ENCODE measurements around the gene ZNF665.

The ZNF665 gene

DNA sequence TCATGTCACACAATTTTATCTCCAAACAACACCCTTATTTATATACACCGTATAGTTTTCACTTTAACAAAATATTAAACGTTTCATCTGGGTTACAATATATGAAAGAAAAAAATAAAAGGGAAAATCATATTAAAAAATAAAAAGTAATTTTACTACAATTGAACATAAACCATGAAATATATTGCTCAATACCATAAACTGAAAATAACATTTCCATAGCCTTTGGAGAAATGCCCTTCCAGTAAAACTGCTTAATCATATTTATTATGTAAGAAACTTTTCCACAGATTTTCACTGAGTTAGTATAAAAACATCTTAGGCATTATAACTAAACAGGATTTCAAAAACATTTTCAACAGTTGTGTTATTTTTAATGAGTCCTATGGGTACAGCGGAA lies 32.8 kb downstream of the ZNF665 start:
- FAIRE-seq (no peak), DNase-seq (ENCODE audit: insufficient read length, low spot score) (no peak)
- TF ChIP-seq TAF1 (IDR thresholded peaks at IDR 0.05; ENCODE audit: low read depth, low read length) (no peak), POLR2A (IDR thresholded peaks at IDR 0.05; ENCODE audit: low read depth, low read length) (no peak), PAX5 (IDR thresholded peaks at IDR 0.05; ENCODE audit: insufficient read depth, low read length, severe bottlenecking) (no peak), POU2F2 (IDR thresholded peaks at IDR 0.05; ENCODE audit: low read depth, low read length) (no peak), SPI1 (IDR thresholded peaks at IDR 0.05; ENCODE audit: low read depth, low read length) (no peak), POLR2AphosphoS5 (IDR thresholded peaks at IDR 0.05; ENCODE audit: low read depth, low read length) (no peak)

DNA sequence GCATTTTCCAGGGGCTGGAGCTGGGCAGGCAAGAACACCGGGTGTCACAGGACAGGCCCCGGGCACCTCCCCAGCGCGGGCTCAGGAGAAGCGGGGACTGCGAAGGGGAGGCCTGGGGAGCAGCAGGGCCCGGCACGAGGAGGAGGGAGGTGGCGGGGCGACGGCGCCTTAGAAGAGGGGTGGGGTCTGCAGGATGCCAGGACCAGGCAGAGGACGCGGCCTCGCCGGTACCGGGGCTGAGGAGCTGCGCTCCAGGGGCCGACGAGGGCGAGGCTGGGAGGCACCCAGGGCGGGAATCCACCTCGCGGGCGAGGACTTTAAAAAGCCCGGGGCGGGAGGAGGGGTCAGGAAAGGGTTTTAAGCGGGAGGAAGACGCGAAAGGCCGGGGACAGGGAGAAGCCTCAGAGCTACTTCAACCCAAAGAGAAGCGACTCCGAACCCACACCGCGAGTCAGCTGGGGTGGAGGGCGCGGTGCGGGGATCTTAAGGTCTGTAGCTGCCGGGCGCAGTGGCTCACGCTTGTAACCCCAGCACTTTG lies 35.0 kb downstream of the ZNF665 start:
- TF ChIP-seq SPI1 (IDR thresholded peaks at IDR 0.05; ENCODE audit: low read depth, low read length) = no peak
- TF ChIP-seq POLR2A (IDR thresholded peaks at IDR 0.05; ENCODE audit: low read depth, low read length) = no peak
- TF ChIP-seq POLR2AphosphoS5 (IDR thresholded peaks at IDR 0.05; ENCODE audit: low read depth, low read length) = no peak
- TF ChIP-seq TAF1 (IDR thresholded peaks at IDR 0.05; ENCODE audit: low read depth, low read length) = no peak
- no peak for TF ChIP-seq PAX5 (IDR thresholded peaks at IDR 0.05; ENCODE audit: insufficient read depth, low read length, severe bottlenecking)
- TF ChIP-seq POU2F2 (IDR thresholded peaks at IDR 0.05; ENCODE audit: low read depth, low read length) = no peak
- FAIRE-seq = no peak
- peak; percentile 24 for DNase-seq (ENCODE audit: insufficient read length, low spot score)

DNA sequence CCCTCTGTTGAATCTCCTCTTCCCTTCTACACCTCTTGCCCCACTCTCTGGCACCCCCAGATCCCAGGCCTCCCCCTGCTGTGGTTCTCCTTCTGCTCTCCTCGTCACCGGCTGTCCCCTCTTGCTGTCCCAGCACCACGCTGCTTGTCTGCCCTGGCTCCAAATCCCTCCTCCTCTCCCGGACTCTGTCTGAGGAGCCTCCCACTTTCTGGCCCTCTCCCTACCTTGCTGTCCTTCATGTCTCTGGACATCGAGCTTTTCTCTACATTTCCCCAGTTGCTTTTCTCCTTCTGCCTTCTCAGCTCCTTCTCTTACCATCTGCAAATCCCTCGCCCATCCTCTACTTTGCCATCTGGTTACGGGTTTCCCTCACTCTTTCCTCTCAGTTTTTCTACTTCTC lies 35.5 kb downstream of the ZNF665 start:
- no peak for FAIRE-seq
- no peak for DNase-seq (ENCODE audit: insufficient read length, low spot score)
- TF ChIP-seq PAX5 (IDR thresholded peaks at IDR 0.05; ENCODE audit: insufficient read depth, low read length, severe bottlenecking) (no peak), POU2F2 (IDR thresholded peaks at IDR 0.05; ENCODE audit: low read depth, low read length) (no peak), TAF1 (IDR thresholded peaks at IDR 0.05; ENCODE audit: low read depth, low read length) (no peak), POLR2AphosphoS5 (IDR thresholded peaks at IDR 0.05; ENCODE audit: low read depth, low read length) (no peak), POLR2A (IDR thresholded peaks at IDR 0.05; ENCODE audit: low read depth, low read length) (no peak), SPI1 (IDR thresholded peaks at IDR 0.05; ENCODE audit: low read depth, low read length) (no peak)

DNA sequence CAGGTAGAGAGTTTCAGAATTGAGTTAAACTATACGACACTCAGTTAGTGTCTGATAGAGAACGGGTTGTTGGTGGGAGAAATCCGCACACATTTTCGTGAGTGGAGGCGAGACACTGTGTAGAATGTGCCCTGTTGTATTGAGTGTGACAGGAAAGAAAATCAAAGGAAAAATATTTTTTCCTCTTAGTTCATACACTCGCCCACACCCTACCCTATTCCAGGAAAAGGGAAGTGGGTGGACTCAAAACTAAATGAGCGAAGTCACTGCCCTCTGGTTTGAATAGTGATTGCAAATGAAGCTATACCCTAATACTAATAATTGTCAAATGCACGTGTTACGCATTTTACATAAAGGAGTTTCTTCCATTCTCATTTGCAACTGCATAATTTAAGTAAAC lies 36.3 kb downstream of the ZNF665 start:
- DNase-seq (ENCODE audit: insufficient read length, low spot score) (no peak), FAIRE-seq (no peak)
- no peak for TF ChIP-seq POLR2AphosphoS5 (IDR thresholded peaks at IDR 0.05; ENCODE audit: low read depth, low read length)
- no peak for TF ChIP-seq POU2F2 (IDR thresholded peaks at IDR 0.05; ENCODE audit: low read depth, low read length)
- no peak for TF ChIP-seq TAF1 (IDR thresholded peaks at IDR 0.05; ENCODE audit: low read depth, low read length)
- TF ChIP-seq POLR2A (IDR thresholded peaks at IDR 0.05; ENCODE audit: low read depth, low read length) = no peak
- TF ChIP-seq SPI1 (IDR thresholded peaks at IDR 0.05; ENCODE audit: low read depth, low read length) = peak; percentile 39; the same call in 1 of the 2 replicates
- TF ChIP-seq PAX5 (IDR thresholded peaks at IDR 0.05; ENCODE audit: insufficient read depth, low read length, severe bottlenecking) = no peak

DNA sequence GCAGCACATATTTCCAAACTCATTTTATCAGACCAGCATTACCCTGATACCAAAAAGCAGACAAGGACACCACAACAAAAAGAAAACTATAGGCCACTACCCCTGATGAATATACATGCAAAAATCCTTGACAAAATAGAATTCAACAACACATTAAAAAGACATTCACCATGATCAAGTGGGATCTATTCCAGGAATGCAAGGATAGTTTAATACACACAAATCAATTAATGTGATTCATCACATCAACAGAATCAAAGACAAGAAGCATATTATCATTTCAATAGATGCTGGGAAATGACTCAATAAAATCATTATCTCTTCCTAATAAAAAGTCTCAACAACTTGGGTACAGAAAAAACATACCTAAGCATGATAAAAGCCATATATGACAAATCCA lies 45.5 kb downstream of the ZNF665 start:
- DNase-seq (ENCODE audit: insufficient read length, low spot score) (no peak), FAIRE-seq (no peak)
- TF ChIP-seq SPI1 (IDR thresholded peaks at IDR 0.05; ENCODE audit: low read depth, low read length) (no peak), PAX5 (IDR thresholded peaks at IDR 0.05; ENCODE audit: insufficient read depth, low read length, severe bottlenecking) (no peak), TAF1 (IDR thresholded peaks at IDR 0.05; ENCODE audit: low read depth, low read length) (no peak), POLR2A (IDR thresholded peaks at IDR 0.05; ENCODE audit: low read depth, low read length) (no peak), POU2F2 (IDR thresholded peaks at IDR 0.05; ENCODE audit: low read depth, low read length) (no peak), POLR2AphosphoS5 (IDR thresholded peaks at IDR 0.05; ENCODE audit: low read depth, low read length) (no peak)

DNA sequence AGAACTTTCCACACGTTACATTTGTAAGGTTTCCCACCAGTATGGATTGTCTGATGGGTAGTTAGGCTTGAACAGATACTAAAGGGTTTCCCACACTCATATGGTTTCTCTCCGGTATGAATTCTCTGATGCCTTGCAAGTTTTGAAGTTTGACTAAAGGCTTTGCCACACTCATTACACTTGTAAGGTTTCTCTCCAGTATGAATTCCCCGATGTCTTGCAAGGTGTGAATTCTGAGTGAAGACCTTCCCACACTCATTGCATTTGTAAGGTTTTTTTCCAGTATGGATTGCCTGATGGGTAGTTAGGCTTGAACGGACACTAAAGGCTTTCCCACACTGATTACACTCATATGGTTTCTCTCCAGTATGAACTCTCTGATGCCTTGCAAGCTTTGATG lies 52.8 kb downstream of the ZNF665 start:
- TF ChIP-seq POLR2AphosphoS5 (IDR thresholded peaks at IDR 0.05; ENCODE audit: low read depth, low read length) (no peak), PAX5 (IDR thresholded peaks at IDR 0.05; ENCODE audit: insufficient read depth, low read length, severe bottlenecking) (no peak), POU2F2 (IDR thresholded peaks at IDR 0.05; ENCODE audit: low read depth, low read length) (no peak), POLR2A (IDR thresholded peaks at IDR 0.05; ENCODE audit: low read depth, low read length) (no peak), TAF1 (IDR thresholded peaks at IDR 0.05; ENCODE audit: low read depth, low read length) (no peak), SPI1 (IDR thresholded peaks at IDR 0.05; ENCODE audit: low read depth, low read length) (no peak)
- no peak for FAIRE-seq
- DNase-seq (ENCODE audit: insufficient read length, low spot score) = no peak

DNA sequence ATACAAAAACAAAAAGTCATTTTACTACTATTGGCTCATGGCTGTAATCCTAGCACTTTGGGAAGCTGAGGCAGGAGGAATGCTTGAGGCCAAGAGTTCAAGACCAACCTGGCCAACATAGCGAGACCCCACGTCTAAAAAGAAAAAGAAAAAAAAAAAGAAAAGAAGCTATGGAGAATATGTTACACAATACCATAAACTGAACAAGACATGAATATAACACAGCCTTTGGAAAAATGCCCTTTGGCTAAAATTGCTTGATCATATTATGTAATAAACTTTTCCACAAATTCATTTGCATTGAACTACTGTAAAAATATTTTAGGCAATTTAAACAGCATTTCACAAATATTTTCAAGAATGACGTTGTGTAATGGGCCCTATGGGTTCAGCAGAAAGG lies 56.7 kb downstream of the ZNF665 start:
- FAIRE-seq (no peak), DNase-seq (ENCODE audit: insufficient read length, low spot score) (no peak)
- TF ChIP-seq POLR2A (IDR thresholded peaks at IDR 0.05; ENCODE audit: low read depth, low read length) = no peak
- TF ChIP-seq POU2F2 (IDR thresholded peaks at IDR 0.05; ENCODE audit: low read depth, low read length) = no peak
- TF ChIP-seq TAF1 (IDR thresholded peaks at IDR 0.05; ENCODE audit: low read depth, low read length) = no peak
- no peak for TF ChIP-seq PAX5 (IDR thresholded peaks at IDR 0.05; ENCODE audit: insufficient read depth, low read length, severe bottlenecking)
- no peak for TF ChIP-seq POLR2AphosphoS5 (IDR thresholded peaks at IDR 0.05; ENCODE audit: low read depth, low read length)
- no peak for TF ChIP-seq SPI1 (IDR thresholded peaks at IDR 0.05; ENCODE audit: low read depth, low read length)

DNA sequence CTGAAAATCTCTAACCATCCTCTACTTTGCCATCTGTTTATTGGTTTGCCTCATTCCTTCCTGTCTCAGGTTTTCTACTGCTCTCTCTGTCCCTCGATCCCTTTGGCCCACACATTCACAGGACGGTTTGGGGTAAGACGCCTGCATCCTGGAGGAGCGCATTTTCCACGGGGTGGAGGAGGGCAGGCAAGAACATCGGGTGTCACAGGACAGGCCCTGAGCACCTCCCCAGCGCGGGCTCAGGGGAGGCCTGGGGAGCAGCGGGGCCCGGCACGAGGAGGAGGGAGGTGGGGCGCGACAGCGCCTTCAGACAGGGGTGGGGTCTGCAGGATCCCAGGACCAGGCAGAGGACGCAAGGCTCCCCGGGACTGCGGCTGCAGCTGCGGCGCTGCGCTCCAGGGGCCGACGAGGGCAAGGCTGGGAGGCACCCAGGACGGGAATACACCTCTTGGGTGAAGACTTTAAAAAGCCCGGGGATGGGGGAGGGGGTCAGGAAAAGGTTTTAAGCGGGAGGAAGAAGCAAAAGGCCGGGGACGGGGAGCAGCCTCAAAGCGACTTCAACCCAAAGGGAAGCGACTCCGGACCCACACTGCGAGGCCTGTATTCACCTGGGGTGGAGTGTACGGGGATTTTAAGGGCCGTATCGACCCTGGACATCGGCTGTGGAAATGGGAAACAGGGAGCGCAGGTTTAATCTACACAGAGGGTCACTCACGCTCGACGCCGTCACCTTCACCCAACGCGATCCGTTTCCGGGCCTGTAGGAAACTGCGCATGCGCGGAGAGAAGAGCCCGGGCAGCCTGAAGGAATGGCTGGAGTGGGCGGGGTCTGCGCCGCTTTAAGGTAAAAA lies 60.8 kb downstream of the ZNF665 start, which contains the start of gene ZNF415:
Gene ZNF415, minus strand, starts transcription at position 770 of the 851 bp plus-strand sequence. CDS start 10,234 bp downstream, outside the sequence.
- FAIRE-seq (peak; percentile 31), DNase-seq (ENCODE audit: insufficient read length, low spot score) (peak; percentile 39)
- TF ChIP-seq PAX5 (IDR thresholded peaks at IDR 0.05; ENCODE audit: insufficient read depth, low read length, severe bottlenecking) (no peak), POLR2AphosphoS5 (IDR thresholded peaks at IDR 0.05; ENCODE audit: low read depth, low read length) (no peak), TAF1 (IDR thresholded peaks at IDR 0.05; ENCODE audit: low read depth, low read length) (no peak), POLR2A (IDR thresholded peaks at IDR 0.05; ENCODE audit: low read depth, low read length) (no peak), SPI1 (IDR thresholded peaks at IDR 0.05; ENCODE audit: low read depth, low read length) (no peak), POU2F2 (IDR thresholded peaks at IDR 0.05; ENCODE audit: low read depth, low read length) (no peak)

DNA sequence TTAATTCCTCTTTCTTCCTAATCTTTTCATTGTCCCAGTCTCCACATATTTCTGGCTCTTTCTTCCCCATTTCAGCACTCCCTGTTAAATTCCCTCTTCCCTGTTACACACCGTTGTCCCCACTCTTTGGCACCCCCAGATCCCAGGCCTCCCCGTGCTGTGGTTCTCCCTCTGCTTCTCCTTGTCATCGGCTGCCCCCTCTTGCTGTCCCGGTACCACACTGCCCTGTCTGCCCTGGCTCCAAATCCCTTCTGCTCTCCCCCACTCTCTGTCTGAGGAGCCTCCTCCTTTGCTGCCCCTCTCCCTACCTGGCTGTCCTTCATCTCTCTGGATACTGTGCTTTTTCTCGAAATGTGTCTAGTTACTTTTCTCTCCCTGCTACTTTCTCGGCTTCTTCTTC lies 61.4 kb downstream of the ZNF665 start:
- FAIRE-seq = no peak
- no peak for DNase-seq (ENCODE audit: insufficient read length, low spot score)

More for the DNA sequence above, 61.4 kb downstream of the ZNF665 start:
- TF ChIP-seq TAF1 (IDR thresholded peaks at IDR 0.05; ENCODE audit: low read depth, low read length) (no peak), POU2F2 (IDR thresholded peaks at IDR 0.05; ENCODE audit: low read depth, low read length) (no peak), SPI1 (IDR thresholded peaks at IDR 0.05; ENCODE audit: low read depth, low read length) (no peak), PAX5 (IDR thresholded peaks at IDR 0.05; ENCODE audit: insufficient read depth, low read length, severe bottlenecking) (no peak), POLR2A (IDR thresholded peaks at IDR 0.05; ENCODE audit: low read depth, low read length) (no peak), POLR2AphosphoS5 (IDR thresholded peaks at IDR 0.05; ENCODE audit: low read depth, low read length) (no peak)

Data from GM12891 (cell line).